ENCODE measurements around the gene ARAF. TPM values are rescaled to one million over a fixed set of nuclear protein-coding genes. Genes with fewer than 3 reads are reported as not detected.

Gene ARAF
- total RNA-seq, 2 donors from 2014 or later: 84.7 to 87.1 TPM

GRCh38 chrX:47543496-47543895, 17.5 kb upstream of the ARAF start:
- H3K27ac Mint-ChIP-seq: no peak overlapping the region

GRCh38 chrX:47556045-47556623, 4.9 kb upstream of the ARAF start:
- peak overlapping the region; percentile 87 for H3K4me3 Mint-ChIP-seq
- H3K9me3 Mint-ChIP-seq: no peaks in the 10 kb centered on the region
- H3K4me1 Mint-ChIP-seq (ENCODE audit: low read depth in 2 of 2): peaks cover 8 to 11% of the 10 kb centered on the region in 2 donors
- peak; percentile 93 for ATAC-seq
- DNase-seq (ENCODE audit: low spot score): peak; percentile 89
- H3K27ac Mint-ChIP-seq: peak overlapping the region; percentile 90 to 92
- H3K36me3 Mint-ChIP-seq: no peaks in the 10 kb centered on the region
- H3K27me3 Mint-ChIP-seq: peaks cover 0 to 3% of the 10 kb centered on the region in 2 donors

More at GRCh38 chrX:47543496-47543895, 17.5 kb upstream of the ARAF start:
- Mint-ChIP-seq H3K4me1 (ENCODE audit: low read depth in 2 of 2) (peaks cover 0 to 6% of the 10 kb centered on the region in 2 donors), H3K9me3 (no peaks in the 10 kb centered on the region), H3K27me3 (no peaks in the 10 kb centered on the region), H3K4me3 (no peak overlapping the region), H3K36me3 (no peaks in the 10 kb centered on the region)
- no peak for ATAC-seq
- DNase-seq (ENCODE audit: low spot score): no peak

- no peaks in the 10 kb centered on the region for H3K9me3 Mint-ChIP-seq
- no peak overlapping the region for H3K27ac Mint-ChIP-seq
- DNase-seq (ENCODE audit: low spot score) (no peak), ATAC-seq (no peak)
- no peak overlapping the region for H3K4me3 Mint-ChIP-seq
- H3K27me3 Mint-ChIP-seq: peaks cover 0 to 3% of the 10 kb centered on the region in 2 donors
- H3K36me3 Mint-ChIP-seq: peaks cover 3% of the 10 kb centered on the region
- H3K4me1 Mint-ChIP-seq (ENCODE audit: low read depth in 2 of 2): peaks cover 18 to 21% of the 10 kb centered on the region in 2 donors
Measured at GRCh38 chrX:47558436-47558835, 2.6 kb upstream of the ARAF start.

- Mint-ChIP-seq H3K4me1 (ENCODE audit: low read depth in 2 of 2) (peaks cover 30% of the 10 kb centered on the region in 2 donors), H3K36me3 (peaks cover 13% of the 10 kb centered on the region), H3K27me3 (peaks cover 0 to 6% of the 10 kb centered on the region in 2 donors), H3K9me3 (no peaks in the 10 kb centered on the region), H3K27ac (peak overlapping the region; percentile 96 to 98), H3K4me3 (peak overlapping the region; percentile 91)
- no peak for DNase-seq (ENCODE audit: low spot score)
- ATAC-seq: no peak
Measured at GRCh38 chrX:47560179-47560933, 649 bp upstream of the ARAF start.

GRCh38 chrX:47561659-47562151, 700 bp downstream of the ARAF start:
- peaks cover 13% of the 10 kb centered on the region for H3K36me3 Mint-ChIP-seq
- no peak for ATAC-seq
- H3K4me1 Mint-ChIP-seq (ENCODE audit: low read depth in 2 of 2): peaks cover 19 to 22% of the 10 kb centered on the region in 2 donors
- DNase-seq (ENCODE audit: low spot score): no peak
- peak overlapping the region; percentile 91 for H3K4me3 Mint-ChIP-seq
- peak overlapping the region; percentile 96 to 98 for H3K27ac Mint-ChIP-seq
- H3K27me3 Mint-ChIP-seq: peaks cover 0 to 6% of the 10 kb centered on the region in 2 donors
- H3K9me3 Mint-ChIP-seq: no peaks in the 10 kb centered on the region

DNA sequence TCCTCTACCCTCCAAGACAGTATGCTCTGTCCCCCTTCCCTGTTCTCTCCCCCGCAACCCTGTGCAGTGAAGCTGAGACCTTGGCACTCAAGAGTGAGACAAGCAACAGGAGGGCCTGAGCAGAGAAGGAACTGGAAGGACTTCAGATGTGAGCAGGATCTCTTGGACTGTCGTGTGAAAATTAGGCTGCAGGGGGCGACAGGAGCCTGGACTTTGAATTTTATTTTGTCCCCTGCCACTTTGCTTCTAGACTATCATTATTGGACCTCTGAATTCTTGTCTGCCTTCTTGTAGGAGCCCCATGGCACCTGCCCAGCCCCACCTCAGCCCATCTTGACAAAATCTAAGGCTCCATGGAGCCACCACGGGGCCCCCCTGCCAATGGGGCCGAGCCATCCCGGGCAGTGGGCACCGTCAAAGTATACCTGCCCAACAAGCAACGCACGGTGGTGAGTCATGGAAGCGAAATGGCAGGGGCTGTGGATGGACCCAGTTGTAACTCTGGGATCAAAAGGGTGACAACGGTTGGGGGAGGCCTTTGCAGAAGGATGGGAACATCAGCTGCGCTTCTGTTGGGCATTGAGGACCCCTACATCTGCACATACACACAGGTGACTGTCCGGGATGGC, 1.7 kb downstream of the ARAF start:
- H3K9me3 Mint-ChIP-seq: no peaks in the 10 kb centered on the region
- peak overlapping the region; percentile 91 for H3K4me3 Mint-ChIP-seq
- ATAC-seq (no peak), DNase-seq (ENCODE audit: low spot score) (no peak)
- peaks cover 13% of the 10 kb centered on the region for H3K36me3 Mint-ChIP-seq
- peaks cover 0 to 6% of the 10 kb centered on the region in 2 donors for H3K27me3 Mint-ChIP-seq
- peaks cover 19 to 25% of the 10 kb centered on the region in 2 donors for H3K4me1 Mint-ChIP-seq (ENCODE audit: low read depth in 2 of 2)
- H3K27ac Mint-ChIP-seq: peak overlapping the region in 1 of 2 donors; percentile 98

- Mint-ChIP-seq H3K4me3 (peak overlapping the region; percentile 91), H3K27ac (peak overlapping the region; percentile 57 to 92), H3K36me3 (peaks cover 13% of the 10 kb centered on the region), H3K4me1 (ENCODE audit: low read depth in 2 of 2) (peaks cover 19 to 28% of the 10 kb centered on the region in 2 donors), H3K27me3 (peaks cover 0 to 3% of the 10 kb centered on the region in 2 donors), H3K9me3 (no peaks in the 10 kb centered on the region)
- ATAC-seq (no peak), DNase-seq (ENCODE audit: low spot score) (no peak)
Measured at GRCh38 chrX:47563801-47564315, 2.9 kb downstream of the ARAF start.

GRCh38 chrX:47564438-47565085, 3.6 kb downstream of the ARAF start:
- peak in 1 of 2 donors; percentile 10 for ATAC-seq
- peaks cover 0 to 3% of the 10 kb centered on the region in 2 donors for H3K27me3 Mint-ChIP-seq
- peaks cover 13% of the 10 kb centered on the region for H3K36me3 Mint-ChIP-seq
- peak overlapping the region; percentile 57 to 92 for H3K27ac Mint-ChIP-seq
- DNase-seq (ENCODE audit: low spot score): no peak
- H3K9me3 Mint-ChIP-seq: no peaks in the 10 kb centered on the region
- peak overlapping the region; percentile 91 for H3K4me3 Mint-ChIP-seq
- peaks cover 19 to 28% of the 10 kb centered on the region in 2 donors for H3K4me1 Mint-ChIP-seq (ENCODE audit: low read depth in 2 of 2)

- Mint-ChIP-seq H3K27ac (no peak overlapping the region), H3K4me3 (no peak overlapping the region), H3K36me3 (peaks cover 20% of the 10 kb centered on the region), H3K4me1 (ENCODE audit: low read depth in 2 of 2) (peaks cover 16 to 30% of the 10 kb centered on the region in 2 donors), H3K9me3 (no peaks in the 10 kb centered on the region), H3K27me3 (peaks cover 0 to 4% of the 10 kb centered on the region in 2 donors)
- ATAC-seq: no peak
- DNase-seq (ENCODE audit: low spot score): no peak
Measured at GRCh38 chrX:47566841-47567240, 5.8 kb downstream of the ARAF start.

DNA sequence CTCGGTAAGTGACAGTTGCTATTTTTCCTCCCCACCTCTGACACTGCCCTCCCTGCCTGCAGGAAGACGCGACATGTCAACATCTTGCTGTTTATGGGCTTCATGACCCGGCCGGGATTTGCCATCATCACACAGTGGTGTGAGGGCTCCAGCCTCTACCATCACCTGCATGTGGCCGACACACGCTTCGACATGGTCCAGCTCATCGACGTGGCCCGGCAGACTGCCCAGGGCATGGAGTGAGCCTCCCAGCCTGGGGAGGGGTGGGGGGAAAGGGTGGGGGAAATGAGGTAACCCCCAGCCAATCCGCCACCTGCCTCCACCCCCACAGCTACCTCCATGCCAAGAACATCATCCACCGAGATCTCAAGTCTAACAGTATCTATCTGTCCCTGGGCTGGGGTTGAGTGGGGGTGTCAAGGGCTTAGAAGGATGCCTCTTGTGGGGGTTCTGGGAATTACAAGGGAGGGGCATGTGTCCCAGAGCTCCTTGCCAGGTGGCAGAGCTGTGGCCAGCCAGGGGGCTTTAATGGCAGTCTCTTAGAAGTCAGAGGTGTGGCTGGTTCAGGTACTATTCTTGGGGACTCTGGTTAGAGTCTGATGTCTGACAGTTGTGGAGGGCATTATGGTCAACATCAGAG, 7.8 kb downstream of the ARAF start:
- Mint-ChIP-seq H3K27me3 (peaks cover 0 to 16% of the 10 kb centered on the region in 2 donors), H3K36me3 (peaks cover 17% of the 10 kb centered on the region), H3K27ac (no peak overlapping the region), H3K9me3 (no peaks in the 10 kb centered on the region), H3K4me1 (ENCODE audit: low read depth in 2 of 2) (peaks cover 9 to 23% of the 10 kb centered on the region in 2 donors), H3K4me3 (no peak overlapping the region)
- ATAC-seq (no peak), DNase-seq (ENCODE audit: low spot score) (no peak)

DNA sequence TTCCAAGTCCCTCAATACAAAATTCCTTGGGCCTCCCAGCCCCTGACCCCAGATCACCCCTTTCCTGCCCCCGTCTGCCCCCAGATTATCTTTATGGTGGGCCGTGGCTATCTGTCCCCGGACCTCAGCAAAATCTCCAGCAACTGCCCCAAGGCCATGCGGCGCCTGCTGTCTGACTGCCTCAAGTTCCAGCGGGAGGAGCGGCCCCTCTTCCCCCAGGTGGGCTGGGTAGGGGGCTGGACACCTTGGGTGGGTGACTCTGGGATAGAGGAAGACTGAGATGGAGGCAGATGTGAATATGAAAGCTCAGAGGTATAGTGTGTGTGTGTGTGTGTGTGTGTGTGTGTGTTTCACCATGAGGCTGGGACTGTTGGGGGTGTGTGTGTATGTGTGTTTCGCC, 9.8 kb downstream of the ARAF start:
- ATAC-seq (no peak), DNase-seq (ENCODE audit: low spot score) (no peak)
- Mint-ChIP-seq H3K9me3 (no peaks in the 10 kb centered on the region), H3K36me3 (peaks cover 10% of the 10 kb centered on the region), H3K4me3 (no peak overlapping the region), H3K27me3 (peaks cover 0 to 12% of the 10 kb centered on the region in 2 donors), H3K27ac (peak overlapping the region in 1 of 2 donors; percentile 16), H3K4me1 (ENCODE audit: low read depth in 2 of 2) (peaks cover 0 to 17% of the 10 kb centered on the region in 2 donors)

DNA sequence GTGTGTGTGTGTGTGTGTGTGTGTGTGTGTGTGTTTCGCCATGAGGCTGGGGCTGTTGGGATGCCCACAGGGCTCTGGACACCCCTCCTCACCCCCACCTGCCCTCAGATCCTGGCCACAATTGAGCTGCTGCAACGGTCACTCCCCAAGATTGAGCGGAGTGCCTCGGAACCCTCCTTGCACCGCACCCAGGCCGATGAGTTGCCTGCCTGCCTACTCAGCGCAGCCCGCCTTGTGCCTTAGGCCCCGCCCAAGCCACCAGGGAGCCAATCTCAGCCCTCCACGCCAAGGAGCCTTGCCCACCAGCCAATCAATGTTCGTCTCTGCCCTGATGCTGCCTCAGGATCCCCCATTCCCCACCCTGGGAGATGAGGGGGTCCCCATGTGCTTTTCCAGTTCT, 10.2 kb downstream of the ARAF start:
- H3K9me3 Mint-ChIP-seq: no peaks in the 10 kb centered on the region
- no peak overlapping the region for H3K4me3 Mint-ChIP-seq
- H3K27me3 Mint-ChIP-seq: peaks cover 0 to 15% of the 10 kb centered on the region in 2 donors
- DNase-seq (ENCODE audit: low spot score) (no peak), ATAC-seq (no peak)
- H3K27ac Mint-ChIP-seq: peak overlapping the region in 1 of 2 donors; percentile 16
- peaks cover 0 to 17% of the 10 kb centered on the region in 2 donors for H3K4me1 Mint-ChIP-seq (ENCODE audit: low read depth in 2 of 2)
- H3K36me3 Mint-ChIP-seq: peaks cover 10% of the 10 kb centered on the region

GRCh38 chrX:47571896-47572295, 10.9 kb downstream of the ARAF start:
- no peak overlapping the region for H3K27ac Mint-ChIP-seq
- peaks cover 3 to 17% of the 10 kb centered on the region in 2 donors for H3K4me1 Mint-ChIP-seq (ENCODE audit: low read depth in 2 of 2)
- ATAC-seq (no peak), DNase-seq (ENCODE audit: low spot score) (no peak)
- H3K36me3 Mint-ChIP-seq: peaks cover 10% of the 10 kb centered on the region
- H3K27me3 Mint-ChIP-seq: peaks cover 0 to 17% of the 10 kb centered on the region in 2 donors
- H3K4me3 Mint-ChIP-seq: no peak overlapping the region
- H3K9me3 Mint-ChIP-seq: no peaks in the 10 kb centered on the region
